NCI-H69 (cell line): ENCODE data around the gene KRTAP5-9.
"Not testable (repeated sequence)": the region's sequence is repeated elsewhere in the genome, so short reads cannot be mapped to it uniquely, and the experiment has no call there.

ENCODE experiments used
- DNase-seq: peaks from one replicate; lab custom pipeline; 2025; lab: John Stamatoyannopoulos, UW

Gene KRTAP5-9

GRCh38 chr11:71563406-71563805 lies 15.2 kb downstream of the KRTAP5-9 start:
- peak; percentile 31 for DNase-seq

DNA sequence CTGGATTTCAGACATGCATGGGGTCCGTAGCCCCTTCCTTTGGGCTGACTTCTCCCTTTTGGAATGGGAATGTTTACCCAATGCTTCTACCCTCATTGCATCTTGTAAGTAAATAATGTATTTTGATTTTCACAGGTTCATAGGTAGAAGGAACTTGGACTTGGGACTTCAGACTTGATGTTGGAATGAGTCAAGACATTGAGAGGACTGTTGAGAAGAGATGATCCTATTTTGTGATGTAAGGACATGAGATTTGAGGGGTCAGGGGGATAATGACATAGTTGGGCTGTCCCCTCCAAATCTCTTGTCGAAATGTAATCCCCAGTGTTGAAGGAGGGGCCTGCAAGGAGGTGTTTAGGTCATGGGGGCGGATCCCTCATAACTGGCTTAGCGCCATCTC lies 16.2 kb downstream of the KRTAP5-9 start:
- no peak for DNase-seq

GRCh38 chr11:71565263-71565662 lies 17.0 kb downstream of the KRTAP5-9 start, which contains the start of gene KRTAP5-10:
TSS of gene KRTAP5-10 (plus strand) at chr11:71565563. CDS start at chr11:71565588, 25 bp downstream.
- DNase-seq: peak; percentile 35

DNA sequence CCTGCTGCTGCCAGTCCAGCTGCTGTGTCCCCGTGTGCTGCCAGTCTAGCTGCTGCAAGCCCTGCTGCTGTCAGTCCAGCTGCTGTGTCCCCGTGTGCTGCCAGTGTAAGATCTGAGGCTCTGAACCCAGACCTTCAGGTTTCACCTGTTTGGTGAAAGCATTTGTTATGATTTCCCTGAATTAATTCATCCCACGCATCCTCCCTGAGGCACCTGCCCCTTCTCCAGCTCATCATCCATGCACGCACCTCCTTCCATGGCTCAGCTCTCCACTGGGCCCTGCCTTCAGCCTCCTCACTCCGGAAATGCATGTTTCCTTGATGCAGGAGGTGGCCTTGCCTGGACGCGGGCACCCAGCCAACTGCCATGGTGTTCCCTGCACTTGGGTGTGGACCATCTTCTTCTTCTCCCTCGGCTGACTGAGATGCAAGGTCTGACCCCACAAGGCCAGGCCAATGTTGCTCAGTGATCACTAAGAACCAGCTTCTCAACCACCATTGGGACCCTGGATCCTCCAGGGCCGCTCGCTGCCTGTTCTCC lies 17.9 kb downstream of the KRTAP5-9 start:
- no peak for DNase-seq

- DNase-seq: peak; percentile 26
Measured at GRCh38 chr11:71566626-71567599, 18.7 kb downstream of the KRTAP5-9 start.

GRCh38 chr11:71567633-71568032 lies 19.4 kb downstream of the KRTAP5-9 start:
- DNase-seq: not testable (repeated sequence)

GRCh38 chr11:71568704-71569349 lies 20.6 kb downstream of the KRTAP5-9 start:
- no peak for DNase-seq

GRCh38 chr11:71571101-71571850 lies 23.1 kb downstream of the KRTAP5-9 start:
- DNase-seq: not testable (repeated sequence)

DNA sequence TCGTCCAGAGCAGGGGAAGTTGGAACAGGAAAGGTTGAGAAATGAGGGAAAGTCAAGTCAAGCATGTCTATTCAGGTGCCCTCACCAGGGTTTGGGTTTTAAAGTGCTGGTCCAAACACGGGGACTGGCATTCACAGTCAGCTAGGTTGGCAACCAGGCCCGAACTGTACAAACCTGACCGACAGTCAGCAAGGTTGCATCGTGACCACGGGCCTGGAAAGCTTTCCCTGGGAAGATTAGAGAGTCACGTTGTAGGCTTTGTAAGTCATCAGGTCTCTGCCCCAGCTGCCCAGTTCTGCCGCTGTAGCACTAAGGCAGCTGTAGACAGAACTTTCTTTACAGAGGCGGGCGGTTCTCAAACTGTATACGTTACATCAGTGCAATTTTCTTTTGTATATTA lies 24.6 kb downstream of the KRTAP5-9 start:
- no peak for DNase-seq

GRCh38 chr11:71574418-71574817 lies 26.2 kb downstream of the KRTAP5-9 start:
- DNase-seq: no peak

- DNase-seq: no peak
Measured at GRCh38 chr11:71575723-71576424, 27.7 kb downstream of the KRTAP5-9 start.

DNA sequence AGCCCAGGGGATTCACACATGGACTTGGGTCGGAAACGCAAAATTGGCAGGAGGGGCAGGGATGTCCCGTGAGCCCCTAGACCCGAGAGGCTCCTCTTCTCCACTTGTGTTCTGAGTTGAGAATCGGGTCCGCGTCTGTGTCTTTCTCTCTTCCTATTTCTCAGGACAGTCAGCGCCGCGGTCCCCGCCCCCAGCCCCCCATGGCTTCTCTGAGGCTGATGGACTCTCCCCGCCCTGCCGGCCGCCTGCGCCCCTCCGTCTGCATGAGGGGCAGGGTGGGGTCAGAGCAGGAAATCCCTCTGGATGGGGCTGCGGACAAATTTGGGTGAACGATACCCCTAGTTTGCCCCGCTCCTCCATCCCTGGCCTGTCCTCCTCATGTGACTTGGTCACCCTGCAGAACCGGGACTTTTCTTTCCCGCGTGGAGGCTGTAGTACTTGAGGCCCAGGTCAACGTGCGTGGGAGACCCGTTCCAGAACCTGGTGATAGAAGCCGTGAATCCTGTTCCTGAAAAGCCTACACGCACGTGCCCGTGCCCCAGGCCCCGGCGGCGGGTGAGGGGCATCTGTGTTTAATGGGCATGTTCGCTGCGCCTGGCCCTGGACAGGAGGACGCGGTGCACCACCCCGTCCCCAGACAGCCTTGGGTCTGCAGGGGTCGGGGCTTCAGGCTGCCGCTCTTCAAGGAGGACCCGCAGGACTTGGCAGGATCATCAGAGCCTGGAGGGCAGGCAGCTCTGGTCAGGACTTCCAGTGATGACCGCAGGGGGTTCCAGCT lies 28.7 kb downstream of the KRTAP5-9 start:
- not testable (repeated sequence) for DNase-seq

GRCh38 chr11:71577469-71578004 lies 29.3 kb downstream of the KRTAP5-9 start:
- no peak for DNase-seq

DNA sequence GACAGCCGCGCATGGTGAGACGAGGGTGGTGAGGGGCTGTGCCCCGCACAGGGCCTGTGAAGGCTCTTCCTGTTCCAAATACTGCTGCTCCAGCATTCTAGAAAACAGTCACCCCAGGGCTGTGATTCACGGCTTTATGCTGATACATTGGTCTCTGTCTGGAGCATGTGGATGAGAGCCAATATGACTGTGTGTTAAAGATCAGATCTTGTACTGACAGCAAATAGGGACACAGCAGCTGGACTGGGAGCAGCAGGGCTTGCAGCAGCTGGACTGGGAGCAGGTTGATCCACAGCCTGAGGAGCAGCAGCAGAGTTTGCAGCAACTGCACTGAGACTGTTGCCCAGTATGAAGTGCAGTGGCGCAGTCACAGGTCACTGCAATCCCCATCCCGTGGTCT lies 31.3 kb downstream of the KRTAP5-9 start:
- DNase-seq: not testable (repeated sequence)

GRCh38 chr11:71580057-71581003 lies 32.1 kb downstream of the KRTAP5-9 start:
- DNase-seq: peak; percentile 87

- no peak for DNase-seq
Measured at GRCh38 chr11:71581826-71582225, 33.6 kb downstream of the KRTAP5-9 start.

DNA sequence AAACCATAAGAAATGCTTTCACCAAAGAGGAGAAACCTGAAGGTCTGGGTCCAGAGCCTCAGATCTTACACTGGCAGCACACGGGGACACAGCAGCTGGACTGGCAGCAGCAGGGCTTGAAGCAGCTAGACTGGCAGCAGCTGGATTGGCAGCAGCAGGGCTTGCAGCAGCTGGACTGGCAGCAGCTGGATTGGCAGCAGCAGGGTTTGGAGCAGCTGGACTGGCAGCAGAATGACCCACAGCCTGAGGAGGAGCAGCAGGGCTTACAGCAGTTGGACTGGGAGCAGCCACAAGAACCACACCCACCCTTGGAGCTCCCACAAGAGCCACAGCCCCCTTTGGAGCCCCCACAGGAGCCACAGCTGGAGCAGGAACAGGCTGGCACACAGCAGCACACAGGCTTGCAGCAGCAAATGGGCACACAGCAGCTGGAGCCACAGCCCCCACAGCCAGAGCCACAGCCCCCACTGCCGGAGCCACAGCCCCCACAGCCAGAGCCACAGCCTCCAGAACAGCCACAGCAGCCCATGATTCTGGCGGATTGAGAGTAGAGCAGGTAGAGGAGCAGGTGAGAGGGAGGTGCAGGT lies 34.2 kb downstream of the KRTAP5-9 start, which contains the start of gene KRTAP5-11:
Gene KRTAP5-11, minus strand, starts transcription at position 567 of the 587 bp plus-strand sequence. Its CDS starts 38 bp downstream, at position 529.
- no peak for DNase-seq

DNA sequence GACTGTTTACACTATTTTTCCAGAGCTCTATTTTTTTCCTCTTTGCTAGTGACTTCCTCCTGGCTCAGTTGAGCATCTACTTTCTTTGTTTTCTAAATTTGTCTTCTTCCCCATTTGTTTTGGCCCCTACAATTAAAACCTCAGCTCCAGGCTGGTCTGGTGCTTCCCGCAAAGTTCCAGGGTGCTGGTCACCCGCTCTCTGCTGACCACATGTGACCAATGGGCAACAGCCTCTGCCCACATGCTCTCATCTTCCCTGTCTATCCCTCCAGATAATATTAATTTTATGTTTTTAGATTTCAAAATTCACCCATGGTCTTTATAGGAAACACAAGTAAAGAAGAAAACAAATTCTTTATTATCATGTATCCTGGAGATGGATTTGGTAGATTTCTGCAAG lies 34.7 kb downstream of the KRTAP5-9 start:
- DNase-seq: not testable (repeated sequence)
